ENCODE measurements around the gene NTNG2. TPM values are rescaled to one million over a fixed set of nuclear protein-coding genes. Genes with fewer than 3 reads are reported as not detected.

The NTNG2 gene
- total and polyA plus RNA-seq, 8 donors, result 0.27 to 4.6 (median 1.0) TPM

- Histone ChIP-seq H3K27me3 (peaks cover 0 to 50% of the 10 kb centered on the region in 2 donors), H3K27ac (no peak overlapping the region), H3K4me3 (no peak overlapping the region), H3K4me1 (no peaks in the 10 kb centered on the region), H3K36me3 (no peaks in the 10 kb centered on the region), H3K9me3 (no peaks in the 10 kb centered on the region)
- intact Hi-C loops (cut with DNase I), result no loop called here
- no peak for ATAC-seq
- TF ChIP-seq CTCF (IDR thresholded peaks at IDR 0.05), result no peak
- DNase-seq, result no peak
These were observed 30.9 kb downstream of the NTNG2 start for GRCh38 chr9:132192728-132193127.

- Histone ChIP-seq H3K27ac (no peak overlapping the region), H3K9me3 (no peaks in the 10 kb centered on the region), H3K27me3 (peaks cover 0 to 42% of the 10 kb centered on the region in 2 donors), H3K36me3 (no peaks in the 10 kb centered on the region), H3K4me1 (no peaks in the 10 kb centered on the region), H3K4me3 (no peak overlapping the region)
- DNase-seq, result no peak
- ATAC-seq, result no peak
- no peak for TF ChIP-seq CTCF (IDR thresholded peaks at IDR 0.05)
- intact Hi-C loops (cut with DNase I), result no loop called here
These were observed 31.6 kb downstream of the NTNG2 start for GRCh38 chr9:132193227-132194124.

- Histone ChIP-seq H3K4me3 (no peak overlapping the region), H3K27ac (no peak overlapping the region), H3K9me3 (no peaks in the 10 kb centered on the region), H3K36me3 (no peaks in the 10 kb centered on the region), H3K27me3 (peaks cover 0 to 38% of the 10 kb centered on the region in 2 donors), H3K4me1 (no peaks in the 10 kb centered on the region)
- TF ChIP-seq CTCF (IDR thresholded peaks at IDR 0.05), result no peak
- DNase-seq (no peak), ATAC-seq (no peak)
- intact Hi-C loops (cut with DNase I), result no loop called here
These were observed 32.6 kb downstream of the NTNG2 start for GRCh38 chr9:132194508-132194907.

GRCh38 chr9:132197315-132197714 is 35.5 kb downstream of the NTNG2 start:
- no peak for TF ChIP-seq CTCF (IDR thresholded peaks at IDR 0.05)
- Histone ChIP-seq H3K27me3 (peaks cover 0 to 24% of the 10 kb centered on the region in 2 donors), H3K4me1 (no peaks in the 10 kb centered on the region), H3K36me3 (no peaks in the 10 kb centered on the region), H3K9me3 (no peaks in the 10 kb centered on the region), H3K27ac (no peak overlapping the region), H3K4me3 (no peak overlapping the region)
- ATAC-seq (no peak), DNase-seq (no peak)
- intact Hi-C loops (cut with DNase I), result no loop called here

- DNase-seq (no peak), ATAC-seq (no peak)
- H3K9me3 ChIP-seq, result no peaks in the 10 kb centered on the region
- no peaks in the 10 kb centered on the region for H3K36me3 ChIP-seq
- H3K27ac ChIP-seq, result no peak overlapping the region
- peaks cover 0 to 25% of the 10 kb centered on the region in 2 donors for H3K27me3 ChIP-seq
- intact Hi-C loops (cut with DNase I), result no loop called here
- H3K4me1 ChIP-seq, result no peaks in the 10 kb centered on the region
- TF ChIP-seq CTCF (IDR thresholded peaks at IDR 0.05), result no peak
- no peak overlapping the region for H3K4me3 ChIP-seq
These were observed 36.1 kb downstream of the NTNG2 start for GRCh38 chr9:132197856-132198550.
